T1000 (cell line): ENCODE results near the gene MLX.
A peak's percentile ranks its signal among the peaks of the same experiment; 100 is the strongest.
"Not testable (repeated sequence)": the region's sequence is repeated elsewhere in the genome, so short reads cannot be mapped to it uniquely, and the experiment has no call there.

ENCODE experiments used
- DNase-seq: peaks from one replicate; lab custom pipeline; 2025; ENCODE audit warnings: mixed read lengths; lab: John Stamatoyannopoulos, UW

MLX gene

DNA sequence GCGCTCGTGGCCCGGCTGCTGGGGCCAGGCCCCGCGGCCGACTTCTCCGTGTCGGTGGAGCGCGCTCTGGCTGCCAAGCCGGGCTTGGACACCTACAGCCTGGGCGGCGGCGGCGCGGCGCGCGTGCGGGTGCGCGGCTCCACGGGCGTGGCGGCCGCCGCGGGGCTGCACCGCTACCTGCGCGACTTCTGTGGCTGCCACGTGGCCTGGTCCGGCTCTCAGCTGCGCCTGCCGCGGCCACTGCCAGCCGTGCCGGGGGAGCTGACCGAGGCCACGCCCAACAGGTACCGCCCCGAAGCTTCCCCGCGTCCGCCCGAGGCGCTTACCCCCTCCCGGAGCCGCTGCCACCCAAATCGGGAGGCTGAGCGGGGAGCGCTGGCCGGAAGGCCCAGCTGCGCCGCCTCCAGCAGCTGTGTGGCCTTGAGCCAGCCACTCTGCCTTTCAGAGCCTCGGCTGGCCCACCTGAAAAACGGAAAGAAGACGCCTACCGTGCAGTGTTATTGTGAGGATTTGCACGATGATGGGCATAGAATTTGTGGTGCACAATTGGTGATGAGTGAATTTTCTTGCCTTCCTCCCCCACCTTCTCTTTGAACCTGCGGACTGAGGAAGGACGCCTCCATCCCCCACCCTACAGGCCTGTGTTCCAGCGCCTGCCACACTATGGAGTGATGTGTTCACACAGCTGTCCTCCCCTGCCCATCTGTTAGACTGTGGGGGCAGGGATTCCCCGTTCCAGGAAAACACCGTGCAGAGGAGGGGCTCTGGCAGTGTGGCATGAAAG lies 30.3 kb upstream of the MLX start:
- peak; percentile 77 for DNase-seq

DNA sequence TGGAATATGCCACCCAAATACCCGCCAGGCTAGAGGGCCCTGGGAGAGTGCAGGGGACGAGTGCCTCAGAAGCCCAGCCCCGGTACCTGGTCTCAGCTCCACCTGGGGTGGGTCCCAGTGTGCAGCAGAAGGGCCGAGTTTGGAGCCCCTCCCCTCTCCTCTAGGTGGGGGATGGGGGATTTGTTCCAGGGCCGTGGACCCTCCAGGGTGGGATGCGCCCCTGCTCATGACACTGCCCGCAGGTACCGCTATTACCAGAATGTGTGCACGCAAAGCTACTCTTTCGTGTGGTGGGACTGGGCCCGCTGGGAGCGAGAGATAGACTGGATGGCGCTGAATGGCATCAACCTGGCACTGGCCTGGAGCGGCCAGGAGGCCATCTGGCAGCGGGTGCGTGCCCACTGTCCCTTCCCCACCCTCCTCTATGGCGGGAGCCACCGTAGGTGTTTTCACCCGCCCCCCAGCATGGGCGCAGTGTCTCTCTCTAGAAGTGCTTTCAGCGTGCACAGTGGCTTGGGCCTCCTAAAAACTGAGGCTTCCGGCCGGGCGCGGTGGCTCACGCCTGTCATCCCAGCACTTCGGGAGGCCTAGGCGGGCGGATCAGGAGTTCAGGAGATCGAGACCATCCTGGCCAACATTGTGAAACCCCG lies 29.6 kb upstream of the MLX start:
- no peak for DNase-seq

DNA sequence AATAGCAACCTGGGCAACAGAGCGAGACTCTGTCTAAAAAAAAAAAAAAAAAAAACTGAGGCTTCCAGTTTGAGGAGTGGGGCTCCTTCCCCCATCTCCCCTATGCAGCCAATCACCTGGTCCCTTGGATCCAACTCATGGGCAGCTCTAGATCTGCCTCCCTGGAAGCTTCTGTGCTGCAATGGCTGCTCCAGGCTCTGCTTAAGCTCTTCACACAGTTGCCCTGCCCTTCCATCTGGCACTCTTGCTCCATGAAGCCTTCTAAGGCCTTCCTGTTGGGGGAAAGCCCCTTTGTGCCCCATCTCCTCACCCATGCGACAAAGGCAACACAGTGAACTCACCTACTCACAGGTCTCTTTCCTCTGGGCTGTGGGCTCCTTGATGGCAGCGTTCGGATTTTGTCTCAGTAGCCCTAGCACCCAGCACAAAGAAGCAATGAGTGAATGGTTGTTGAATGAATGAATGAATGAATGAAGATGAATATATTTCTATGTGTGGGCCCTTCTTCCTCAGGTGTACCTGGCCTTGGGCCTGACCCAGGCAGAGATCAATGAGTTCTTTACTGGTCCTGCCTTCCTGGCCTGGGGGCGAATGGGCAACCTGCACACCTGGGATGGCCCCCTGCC lies 29.0 kb upstream of the MLX start:
- no peak for DNase-seq

DNA sequence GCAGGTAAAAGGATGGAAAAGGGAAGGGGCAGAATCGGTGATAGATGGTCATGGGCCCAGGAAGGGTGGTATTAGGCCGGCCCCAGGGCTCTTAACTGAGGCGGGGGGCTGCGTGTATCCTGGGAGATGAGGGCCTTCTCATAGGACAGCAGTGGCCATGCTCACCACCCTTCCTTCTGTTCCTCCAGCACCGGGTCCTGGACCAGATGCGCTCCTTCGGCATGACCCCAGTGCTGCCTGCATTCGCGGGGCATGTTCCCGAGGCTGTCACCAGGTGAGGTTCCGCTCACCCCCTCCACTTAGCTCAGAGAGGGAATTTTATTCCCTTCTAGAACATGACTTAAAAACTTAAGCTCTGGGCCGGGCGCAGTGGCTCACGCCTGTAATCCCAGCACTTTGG lies 28.4 kb upstream of the MLX start:
- DNase-seq: no peak

DNA sequence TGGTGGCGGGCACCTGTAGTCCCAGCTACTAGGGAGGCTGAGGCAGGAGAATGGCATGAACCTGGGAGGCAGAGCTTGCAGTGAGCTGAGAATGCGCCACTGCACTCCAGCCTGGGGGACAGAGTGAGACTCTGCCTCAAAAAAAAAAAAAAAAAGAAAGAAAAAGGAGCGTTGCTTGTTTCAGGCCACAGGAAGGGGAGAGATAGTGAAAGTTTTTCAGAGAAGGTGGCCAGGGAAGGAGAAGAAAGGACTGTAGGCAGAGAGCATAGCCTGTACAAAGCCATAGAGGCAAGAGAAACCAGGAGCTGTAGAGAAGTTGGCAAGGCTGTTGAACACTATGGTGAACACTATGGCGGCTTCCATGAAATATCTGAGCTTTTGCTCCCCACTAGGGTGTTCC lies 26.3 kb upstream of the MLX start:
- not testable (repeated sequence) for DNase-seq

DNA sequence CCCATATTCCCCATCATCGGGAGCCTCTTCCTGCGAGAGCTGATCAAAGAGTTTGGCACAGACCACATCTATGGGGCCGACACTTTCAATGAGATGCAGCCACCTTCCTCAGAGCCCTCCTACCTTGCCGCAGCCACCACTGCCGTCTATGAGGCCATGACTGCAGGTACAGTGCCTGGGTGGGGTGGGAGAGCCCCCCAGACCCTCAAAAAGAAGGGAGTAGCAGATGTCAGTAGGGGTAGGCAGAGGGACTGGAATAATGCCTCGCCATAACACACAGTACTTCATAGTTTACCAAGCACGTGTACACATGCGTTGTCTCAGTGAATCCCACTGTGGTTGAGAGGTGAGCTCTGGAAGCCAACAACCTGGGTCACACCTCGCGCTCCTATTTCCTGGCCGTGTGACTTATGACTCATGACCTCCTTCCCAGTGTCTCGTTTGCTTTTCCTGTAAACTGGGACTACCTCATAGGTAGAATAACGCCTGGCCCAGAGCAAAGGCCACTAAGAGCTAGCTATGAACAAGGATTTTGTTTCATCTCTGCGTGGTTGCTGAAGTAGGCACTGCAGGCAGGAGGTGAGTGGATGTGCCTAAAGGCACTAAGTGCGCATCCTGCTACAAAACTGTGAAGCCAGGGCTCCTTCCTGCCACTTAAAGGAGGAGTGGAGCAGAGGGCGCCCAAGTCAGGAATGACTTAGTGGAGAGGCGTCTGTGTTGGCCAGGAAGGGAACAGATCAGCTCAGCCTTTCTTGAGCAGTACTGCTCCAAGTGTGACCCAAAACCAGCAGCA lies 25.7 kb upstream of the MLX start:
- DNase-seq: no peak

DNA sequence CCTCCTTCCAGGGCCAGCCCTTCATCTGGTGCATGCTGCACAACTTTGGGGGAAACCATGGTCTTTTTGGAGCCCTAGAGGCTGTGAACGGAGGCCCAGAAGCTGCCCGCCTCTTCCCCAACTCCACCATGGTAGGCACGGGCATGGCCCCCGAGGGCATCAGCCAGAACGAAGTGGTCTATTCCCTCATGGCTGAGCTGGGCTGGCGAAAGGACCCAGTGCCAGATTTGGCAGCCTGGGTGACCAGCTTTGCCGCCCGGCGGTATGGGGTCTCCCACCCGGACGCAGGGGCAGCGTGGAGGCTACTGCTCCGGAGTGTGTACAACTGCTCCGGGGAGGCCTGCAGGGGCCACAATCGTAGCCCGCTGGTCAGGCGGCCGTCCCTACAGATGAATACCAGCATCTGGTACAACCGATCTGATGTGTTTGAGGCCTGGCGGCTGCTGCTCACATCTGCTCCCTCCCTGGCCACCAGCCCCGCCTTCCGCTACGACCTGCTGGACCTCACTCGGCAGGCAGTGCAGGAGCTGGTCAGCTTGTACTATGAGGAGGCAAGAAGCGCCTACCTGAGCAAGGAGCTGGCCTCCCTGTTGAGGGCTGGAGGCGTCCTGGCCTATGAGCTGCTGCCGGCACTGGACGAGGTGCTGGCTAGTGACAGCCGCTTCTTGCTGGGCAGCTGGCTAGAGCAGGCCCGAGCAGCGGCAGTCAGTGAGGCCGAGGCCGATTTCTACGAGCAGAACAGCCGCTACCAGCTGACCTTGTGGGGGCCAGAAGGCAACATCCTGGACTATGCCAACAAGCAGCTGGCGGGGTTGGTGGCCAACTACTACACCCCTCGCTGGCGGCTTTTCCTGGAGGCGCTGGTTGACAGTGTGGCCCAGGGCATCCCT lies 23.5 kb upstream of the MLX start:
- no peak for DNase-seq

DNA sequence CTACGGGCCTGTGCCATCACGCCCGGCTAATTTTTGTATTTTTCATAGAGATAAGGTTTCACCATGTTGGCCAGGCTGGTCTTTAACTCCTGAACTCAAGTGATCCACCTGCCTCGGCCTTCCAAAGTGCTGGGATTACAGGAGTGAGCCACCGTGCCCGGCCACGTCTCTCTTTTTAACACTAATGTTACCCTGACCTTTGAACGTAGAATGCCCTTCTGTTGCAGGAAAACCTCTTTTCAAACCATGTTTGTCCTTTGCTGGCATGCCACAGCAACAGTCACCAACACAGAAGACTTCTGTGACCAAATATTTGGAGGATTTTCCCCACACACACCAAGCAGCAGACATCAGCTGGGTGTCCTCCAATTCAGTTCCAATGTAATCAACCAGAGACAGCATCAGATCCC lies 22.0 kb upstream of the MLX start:
- no peak for DNase-seq

DNA sequence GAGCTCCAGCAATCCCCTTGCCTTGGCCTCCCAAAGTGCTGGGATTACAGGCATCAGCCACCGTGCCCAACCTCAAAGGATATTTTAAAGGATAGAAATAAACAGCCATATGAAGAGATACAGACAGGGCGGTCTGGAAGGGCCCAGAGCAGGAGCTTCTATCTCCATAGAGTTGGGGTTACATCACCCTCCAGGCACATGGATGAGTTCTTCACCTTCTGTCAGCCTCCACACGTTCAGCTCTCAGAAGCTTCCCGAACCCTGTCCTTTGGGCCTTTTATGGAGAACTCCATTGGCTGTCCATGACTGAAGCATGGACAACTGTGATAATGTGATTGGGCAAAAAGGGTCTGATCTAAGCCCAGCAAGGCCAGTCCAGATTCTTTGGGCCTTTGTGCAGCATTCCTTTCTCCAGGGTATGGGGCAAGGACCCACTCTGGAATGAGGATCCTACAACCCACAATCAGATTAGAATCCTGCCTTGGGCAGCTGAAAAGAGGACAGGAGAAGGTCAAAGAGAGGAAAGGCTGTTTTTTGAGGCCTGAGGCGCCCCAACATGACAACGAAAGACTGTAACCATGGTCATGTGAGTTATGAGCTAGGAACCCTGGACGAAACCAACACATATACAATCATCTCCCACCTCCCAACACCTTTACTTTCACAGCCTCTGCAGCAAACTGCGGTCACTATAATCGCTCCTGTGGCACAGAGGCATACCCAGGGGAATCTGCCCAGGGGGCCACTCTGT lies 21.0 kb upstream of the MLX start:
- DNase-seq: not testable (repeated sequence)

DNA sequence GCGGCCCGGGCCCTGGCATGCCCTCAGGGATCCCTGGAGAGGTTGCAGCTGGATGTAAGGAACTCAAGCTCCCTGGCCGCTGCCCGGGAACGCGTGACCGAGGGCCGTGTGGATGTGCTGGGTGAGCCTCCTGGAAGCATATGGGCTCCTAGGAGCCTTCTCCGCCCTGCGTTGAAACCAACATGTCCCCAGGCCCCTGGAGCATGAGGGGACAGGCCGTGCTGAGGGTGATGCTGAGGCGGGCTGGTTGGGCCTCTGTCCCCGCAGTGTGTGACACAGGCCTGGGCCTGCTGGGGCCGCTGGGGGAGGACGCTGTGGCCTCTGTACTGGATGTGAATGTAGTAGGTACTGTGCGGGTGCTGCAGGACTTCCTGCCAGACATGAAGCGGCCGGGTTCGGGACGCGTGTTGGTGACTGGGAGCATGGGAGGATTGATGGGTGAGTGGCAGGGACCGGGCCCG lies 19.9 kb upstream of the MLX start:
- no peak for DNase-seq

DNA sequence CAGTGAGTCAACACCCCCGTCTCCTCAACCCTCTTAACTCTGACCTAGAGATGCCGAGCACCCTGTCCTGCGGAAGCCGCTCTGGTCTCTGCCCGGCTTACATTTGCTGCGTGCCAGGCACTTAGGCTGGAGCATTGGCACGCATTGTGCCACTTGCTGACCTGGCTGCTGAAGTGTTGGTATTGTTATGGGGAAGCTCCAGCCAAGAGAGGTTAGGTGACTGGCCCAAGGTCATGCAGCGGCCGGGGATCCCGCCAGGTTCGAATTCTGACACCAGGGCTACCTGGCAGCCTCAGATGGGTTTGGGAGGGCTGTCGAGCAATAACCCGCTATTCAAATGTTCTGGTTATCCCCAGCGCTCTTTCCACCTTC lies 19.2 kb upstream of the MLX start:
- no peak for DNase-seq

DNA sequence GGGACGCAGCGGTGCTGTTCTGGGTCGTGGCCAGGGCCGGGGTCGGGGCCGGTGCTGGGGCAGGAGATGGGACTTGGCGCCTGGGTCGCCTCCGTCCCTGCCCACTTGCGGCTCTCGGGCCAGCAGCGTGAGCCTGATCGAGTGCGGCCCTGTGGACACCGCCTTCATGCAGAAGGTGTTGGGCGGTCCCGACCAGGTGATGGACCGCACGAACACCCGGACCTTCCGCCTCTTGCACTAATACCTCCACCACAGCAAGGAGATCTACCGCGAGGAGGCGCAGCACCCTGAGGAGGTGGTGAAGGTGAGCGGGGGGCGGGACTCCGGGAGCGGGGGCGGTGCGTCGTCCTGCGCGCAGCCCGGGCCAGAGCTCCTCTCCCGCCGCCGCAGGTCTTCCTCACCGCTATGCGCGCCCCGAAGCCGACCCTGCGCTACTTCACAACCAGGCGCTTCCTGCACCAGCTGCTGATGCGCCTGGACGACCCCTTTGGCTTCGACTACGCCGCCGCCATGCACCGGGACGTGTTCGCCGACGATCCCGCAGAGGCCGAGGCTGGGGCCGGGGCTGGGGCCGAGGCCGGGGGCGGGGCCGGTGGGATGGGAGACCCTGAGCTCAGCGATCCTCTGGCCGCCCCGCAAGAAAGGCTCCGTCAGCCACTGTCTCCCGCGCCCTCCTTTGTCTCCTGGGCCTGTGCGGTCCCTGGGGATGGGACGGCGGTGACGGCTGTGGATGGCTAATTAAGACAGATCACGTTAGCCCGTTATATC lies 18.6 kb upstream of the MLX start:
- no peak for DNase-seq

DNA sequence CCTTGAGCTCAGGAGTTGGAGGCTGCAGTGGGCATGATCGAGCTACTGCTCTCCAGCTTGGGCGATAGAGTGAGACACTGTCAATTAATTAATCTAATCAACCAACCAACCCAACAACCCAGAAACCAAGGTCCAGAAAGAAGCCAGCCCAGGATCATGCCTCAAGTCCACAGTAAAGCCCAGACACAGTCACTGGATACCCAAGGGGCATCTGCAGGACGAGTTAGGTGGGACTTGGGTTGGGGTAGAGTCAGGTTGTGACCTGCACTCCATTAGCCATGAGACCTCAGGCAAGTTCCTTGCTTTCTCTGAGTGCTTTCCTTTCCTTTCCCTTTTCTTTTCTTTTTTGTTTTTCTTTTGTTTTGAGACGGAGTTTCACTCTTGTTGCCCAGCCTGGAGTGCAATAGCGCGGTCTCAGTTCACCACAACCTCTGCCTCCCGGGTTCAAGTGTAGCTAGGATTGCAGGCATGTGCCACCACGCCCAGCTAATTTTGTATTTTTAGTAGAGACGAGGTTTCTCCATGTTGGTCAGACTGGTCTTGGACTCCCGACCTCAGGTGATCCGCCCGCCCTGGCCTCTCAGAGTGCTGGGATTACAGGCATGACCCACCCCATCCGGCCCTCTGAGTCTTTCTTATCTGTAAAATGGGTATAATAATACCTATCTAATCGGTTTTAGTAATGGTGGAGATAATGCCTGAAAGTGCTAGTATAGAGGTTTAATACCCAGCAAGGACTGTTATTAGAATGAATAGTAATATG lies 17.7 kb upstream of the MLX start:
- no peak for DNase-seq

DNA sequence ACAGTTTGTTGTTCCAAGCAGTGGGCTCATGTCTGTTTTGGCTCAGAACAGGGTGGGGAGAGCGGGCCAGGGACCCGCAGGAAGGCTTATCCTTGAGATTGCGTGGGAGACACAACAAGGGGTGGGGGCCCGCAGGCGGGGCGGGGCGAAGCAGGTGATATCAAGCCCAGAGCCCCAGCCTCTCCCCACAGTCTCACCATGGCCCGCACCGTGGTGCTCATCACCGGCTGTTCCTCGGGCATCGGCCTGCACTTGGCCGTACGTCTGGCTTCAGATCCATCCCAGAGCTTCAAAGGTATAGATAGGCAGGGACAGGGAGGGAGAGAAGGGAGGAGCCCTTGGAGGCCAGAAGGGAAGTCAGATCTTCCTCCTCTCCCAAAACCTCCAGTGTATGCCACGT lies 14.2 kb upstream of the MLX start, which contains the start of gene HSD17B1:
Gene HSD17B1 (plus strand): TSS at position 188 of the 400 bp plus-strand sequence. CDS start 11 bp downstream, at position 199.
- not testable (repeated sequence) for DNase-seq

DNA sequence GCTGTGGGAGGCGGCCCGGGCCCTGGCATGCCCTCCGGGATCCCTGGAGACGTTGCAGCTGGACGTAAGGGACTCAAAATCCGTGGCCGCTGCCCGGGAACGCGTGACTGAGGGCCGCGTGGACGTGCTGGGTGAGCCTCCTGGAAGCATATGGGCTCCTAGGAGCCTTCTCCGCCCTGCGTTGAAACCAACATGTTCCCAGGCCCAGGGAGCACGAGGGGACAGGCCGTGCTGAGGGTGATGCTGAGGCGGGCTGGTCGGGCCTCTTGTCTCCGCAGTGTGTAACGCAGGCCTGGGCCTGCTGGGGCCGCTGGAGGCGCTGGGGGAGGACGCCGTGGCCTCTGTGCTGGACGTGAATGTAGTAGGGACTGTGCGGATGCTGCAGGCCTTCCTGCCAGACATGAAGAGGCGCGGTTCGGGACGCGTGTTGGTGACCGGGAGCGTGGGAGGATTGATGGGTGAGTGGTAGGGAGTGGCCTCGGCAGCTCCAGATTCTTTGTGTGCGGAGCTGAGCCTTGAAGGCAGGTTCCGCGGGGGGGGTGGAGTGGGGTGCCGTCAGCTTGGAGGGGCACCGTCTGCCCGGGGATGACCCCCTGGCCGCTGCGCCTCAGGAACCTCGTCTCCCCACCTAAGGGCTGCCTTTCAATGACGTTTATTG lies 13.6 kb upstream of the MLX start:
- no peak for DNase-seq

DNA sequence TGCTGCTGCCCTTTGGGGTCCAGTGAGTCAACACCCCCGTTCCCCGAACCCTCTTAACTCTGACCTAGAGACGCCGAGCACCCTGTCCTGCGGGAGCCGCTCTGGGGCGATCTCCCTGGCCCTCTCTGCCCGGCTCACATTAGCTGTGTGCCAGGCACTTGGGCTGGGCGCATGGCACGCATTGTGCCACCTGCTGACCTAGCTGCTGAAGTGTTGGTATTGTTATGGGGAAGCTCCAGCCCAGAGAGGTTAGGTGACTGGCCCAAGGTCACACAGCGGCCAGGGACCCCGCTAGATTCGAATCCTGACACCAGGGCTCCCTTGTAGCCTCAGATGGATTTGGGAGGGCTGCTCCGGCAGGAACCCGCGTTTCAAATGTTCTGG lies 13.0 kb upstream of the MLX start:
- peak; percentile 22 for DNase-seq

DNA sequence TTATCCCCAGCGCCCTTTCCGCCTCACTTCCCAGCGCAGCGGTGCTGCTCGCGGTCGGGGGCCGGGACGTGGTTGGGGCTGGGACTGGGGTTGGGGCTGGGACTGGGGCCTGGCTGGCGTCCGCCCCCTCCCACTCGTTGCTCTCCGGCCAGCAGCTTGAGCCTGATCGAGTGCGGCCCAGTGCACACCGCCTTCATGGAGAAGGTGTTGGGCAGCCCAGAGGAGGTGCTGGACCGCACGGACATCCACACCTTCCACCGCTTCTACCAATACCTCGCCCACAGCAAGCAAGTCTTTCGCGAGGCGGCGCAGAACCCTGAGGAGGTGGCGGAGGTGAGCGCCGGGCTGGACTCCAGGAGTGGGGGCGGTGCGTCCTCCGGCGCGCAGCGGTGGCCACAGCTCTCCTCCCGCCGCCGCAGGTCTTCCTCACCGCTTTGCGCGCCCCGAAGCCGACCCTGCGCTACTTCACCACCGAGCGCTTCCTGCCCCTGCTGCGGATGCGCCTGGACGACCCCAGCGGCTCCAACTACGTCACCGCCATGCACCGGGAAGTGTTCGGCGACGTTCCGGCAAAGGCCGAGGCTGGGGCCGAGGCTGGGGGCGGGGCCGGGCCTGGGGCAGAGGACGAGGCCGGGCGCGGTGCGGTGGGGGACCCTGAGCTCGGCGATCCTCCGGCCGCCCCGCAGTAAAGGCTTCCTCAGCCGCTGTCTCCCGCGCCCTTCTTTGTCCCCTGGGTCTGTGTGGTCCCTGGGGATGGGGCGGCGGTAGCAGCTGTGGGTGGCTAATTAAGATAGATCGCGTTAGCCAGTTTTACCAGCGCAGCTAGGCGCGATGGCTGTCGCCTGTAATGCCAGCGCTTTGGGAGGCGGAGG lies 12.4 kb upstream of the MLX start:
- peak; percentile 53 for DNase-seq
